DLD1 (cell line): Measurements from ENCODE around the gene PSMB2.
"Not testable (repeated sequence)": the region's sequence is repeated elsewhere in the genome, so short reads cannot be mapped to it uniquely, and the experiment has no call there.

Source experiments
- in situ Hi-C: cut with HindIII; loops from 2 replicates; pipeline ENCODE4 v1.10.0; 2017; ENCODE audit warnings: low sequenced_read_pairs

PSMB2 gene

DNA sequence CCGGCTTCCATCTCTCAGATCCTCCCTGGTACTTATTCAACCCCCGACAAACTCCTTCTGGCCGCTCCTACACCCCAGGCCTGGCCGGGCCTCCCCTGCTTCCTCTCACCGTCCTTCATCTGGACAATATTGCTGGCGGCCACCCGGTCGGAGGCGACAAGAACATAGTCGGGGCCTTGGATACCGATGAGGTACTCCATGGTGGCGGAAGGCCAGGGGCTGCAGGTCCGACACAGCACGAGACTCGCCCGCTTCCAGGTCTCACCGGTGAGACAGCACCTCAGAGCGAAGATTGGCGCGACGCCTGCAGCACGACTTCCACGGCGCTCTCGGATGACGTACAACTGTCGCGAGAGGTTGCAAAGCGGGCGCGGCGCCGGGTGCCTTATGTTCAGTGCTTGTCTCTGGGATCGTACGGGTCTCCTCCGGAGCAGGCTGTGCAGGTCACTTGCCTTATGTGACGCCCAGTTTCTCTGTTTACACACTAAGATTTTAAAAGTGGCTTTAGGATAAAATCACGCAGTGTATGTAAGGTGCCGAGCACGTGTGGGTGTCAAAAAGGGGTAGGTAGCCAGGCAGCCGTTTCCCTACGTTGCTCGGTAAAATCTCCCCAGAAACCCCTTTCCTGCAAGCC is at the start of gene PSMB2:
Gene PSMB2, minus strand, starts transcription at position 294 of the 634 bp plus-strand sequence. Its CDS starts 94 bp downstream, at position 200.
- in situ Hi-C loops: loop anchor here (5.0 kb wide), 1 partner anchor 86 kb away; no protein-coding TSS in a partner anchor

DNA sequence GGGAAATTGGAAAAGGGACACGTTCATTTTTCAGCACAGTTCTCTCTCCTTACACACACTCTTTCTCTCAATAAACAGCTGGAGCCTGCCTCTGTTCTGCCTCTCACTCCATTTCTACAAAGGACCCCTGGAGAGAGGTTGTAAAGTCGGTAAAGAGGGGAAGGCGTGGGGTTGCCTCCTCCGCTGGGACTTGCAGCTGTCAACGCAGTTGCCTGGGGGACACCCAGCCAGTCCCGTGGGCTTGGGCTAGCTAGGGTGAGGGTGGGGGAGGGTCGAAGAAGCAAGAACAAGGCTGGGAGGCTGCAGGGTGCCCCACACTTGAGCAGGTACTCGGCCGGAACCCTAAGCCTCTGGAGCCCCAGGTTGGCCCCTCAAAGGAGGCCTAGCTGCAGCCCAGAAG is 49.8 kb upstream of the PSMB2 start:
- in situ Hi-C loops: no loop called here

DNA sequence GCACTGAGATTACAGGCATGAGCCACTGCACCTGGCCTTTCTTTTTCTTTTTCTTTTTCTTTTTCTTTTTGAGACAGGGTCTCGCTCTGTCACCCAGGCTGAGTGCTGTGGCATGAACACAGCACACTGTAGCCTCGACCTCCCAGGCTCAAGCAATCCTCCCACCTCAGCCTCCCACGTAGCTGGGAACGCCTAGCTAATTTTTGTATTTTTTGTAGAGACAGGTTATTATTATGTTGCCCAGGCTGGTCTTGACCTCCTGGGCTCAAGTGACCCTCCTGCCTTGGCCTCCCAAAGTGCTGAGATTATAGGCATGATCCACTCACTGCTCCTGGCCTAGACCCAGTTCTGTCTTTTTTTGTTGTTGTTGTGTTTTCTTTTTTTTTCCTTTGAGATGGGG is 48.8 kb upstream of the PSMB2 start:
- in situ Hi-C loops: not testable (repeated sequence)

DNA sequence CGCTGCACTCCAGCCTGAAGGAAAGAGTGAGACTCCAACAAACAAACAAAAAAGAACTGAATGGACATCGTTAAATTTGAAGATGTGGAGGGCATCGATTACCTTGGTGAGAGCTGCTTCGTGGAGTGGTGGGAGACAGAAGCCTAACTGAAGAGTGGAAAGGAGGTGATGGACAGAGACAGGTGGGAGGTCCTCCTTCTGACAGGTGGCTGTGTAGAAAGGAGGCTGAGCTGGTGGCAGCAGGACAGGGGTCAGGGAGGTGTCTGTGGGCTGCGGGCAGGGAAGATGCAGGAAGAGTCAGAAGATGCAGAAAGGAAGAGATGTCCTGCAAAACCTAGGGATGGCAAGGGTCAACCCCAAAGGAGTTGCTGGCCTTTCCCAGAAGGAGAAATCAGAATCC is 46.8 kb upstream of the PSMB2 start:
- in situ Hi-C loops: no loop called here

DNA sequence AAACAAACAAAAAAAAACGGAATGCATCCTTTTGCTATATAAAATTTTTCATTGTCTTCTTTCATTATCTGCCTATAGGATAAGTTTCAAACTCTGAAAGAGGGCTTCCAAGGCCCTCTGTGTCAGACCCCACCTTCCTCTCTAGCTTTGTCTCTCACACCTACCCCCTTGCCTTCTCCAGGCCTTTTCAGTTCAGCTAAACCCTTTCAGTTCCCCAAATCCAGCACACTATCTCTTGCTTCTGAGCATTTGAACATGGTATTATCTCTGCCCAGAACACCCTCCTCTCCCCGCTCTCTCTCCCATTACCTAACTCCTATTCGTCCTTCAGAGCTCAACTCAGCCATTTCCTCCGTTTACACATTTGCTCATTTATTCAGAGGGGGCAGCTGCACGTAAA is 41.7 kb upstream of the PSMB2 start:
- in situ Hi-C loops: no loop called here

DNA sequence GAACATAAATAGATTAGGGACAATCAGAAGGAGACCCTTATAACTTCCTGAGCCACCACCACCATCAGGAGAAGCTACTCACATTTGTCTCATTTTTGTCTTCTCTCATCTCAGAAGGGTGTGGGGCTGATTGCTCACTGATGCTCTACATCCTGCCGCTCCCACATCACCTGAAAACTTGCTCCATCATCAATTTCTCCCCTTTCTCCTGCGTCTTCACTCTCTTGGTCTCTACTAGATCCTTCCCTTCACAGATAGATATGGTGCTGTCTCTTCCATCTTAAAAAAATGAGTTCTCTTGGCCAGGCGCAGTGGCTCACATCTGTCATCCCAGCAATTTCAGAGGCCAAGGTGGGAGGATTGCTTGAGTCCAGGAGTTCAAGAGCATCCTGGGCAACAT is 38.9 kb upstream of the PSMB2 start:
- in situ Hi-C loops: no loop called here

DNA sequence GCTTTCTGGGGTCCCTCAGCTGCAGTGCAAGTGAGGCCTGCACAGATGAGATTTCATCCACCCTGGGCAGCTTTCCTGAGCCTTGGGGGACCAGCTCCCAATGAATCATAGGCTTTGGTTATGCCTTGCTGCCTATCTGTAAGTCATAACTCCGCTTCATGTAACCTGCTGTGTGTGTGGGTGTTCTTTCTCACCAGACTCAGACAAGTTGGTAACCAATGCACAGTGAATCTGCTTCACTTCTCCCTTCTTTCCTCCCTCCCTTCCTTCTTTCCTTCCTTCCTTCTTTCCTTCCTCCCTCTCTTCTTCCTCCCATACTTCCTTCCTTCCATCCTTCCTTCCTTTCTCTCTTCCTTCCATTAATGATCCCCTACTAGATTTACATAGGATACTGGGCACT is 34.4 kb upstream of the PSMB2 start:
- in situ Hi-C loops: no loop called here

DNA sequence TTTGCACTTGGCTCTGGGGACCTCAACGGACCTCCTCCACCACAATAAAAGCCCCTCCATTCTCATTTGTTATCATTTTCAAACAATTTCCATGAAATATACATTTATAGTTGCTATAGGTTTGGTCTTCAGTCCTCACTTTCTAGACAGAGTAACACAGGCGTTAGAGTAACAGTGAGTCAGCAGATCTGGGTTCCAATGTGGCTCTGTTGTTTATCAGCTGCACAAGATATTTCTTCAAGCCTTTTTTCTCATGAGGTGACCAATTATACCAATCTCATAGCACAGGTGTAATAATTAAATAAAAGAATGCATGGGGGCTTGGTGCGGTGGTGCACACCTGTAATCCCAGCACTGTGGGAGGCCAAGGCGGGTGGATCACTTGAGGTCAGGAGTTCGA is 32.8 kb upstream of the PSMB2 start:
- in situ Hi-C loops: no loop called here

DNA sequence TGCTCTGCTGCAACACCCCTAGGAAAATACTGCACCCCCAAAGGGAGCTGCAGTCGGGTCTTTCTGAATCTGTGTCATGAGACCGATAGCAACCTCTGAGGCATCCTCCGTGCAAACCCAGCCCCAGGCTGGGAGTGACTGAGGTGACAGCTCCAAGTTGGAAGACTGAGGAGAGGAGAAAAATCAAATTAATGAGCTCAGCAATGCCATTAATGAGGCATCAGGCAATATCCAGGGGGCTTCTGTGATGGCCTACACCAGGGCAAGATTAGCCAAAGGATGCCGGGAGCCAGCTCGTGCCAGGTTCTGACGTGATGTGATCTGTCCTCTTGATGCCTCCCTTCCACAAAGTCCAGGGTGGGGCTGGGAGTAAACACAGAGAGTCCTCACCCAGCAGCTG is 30.8 kb upstream of the PSMB2 start:
- in situ Hi-C loops: no loop called here

DNA sequence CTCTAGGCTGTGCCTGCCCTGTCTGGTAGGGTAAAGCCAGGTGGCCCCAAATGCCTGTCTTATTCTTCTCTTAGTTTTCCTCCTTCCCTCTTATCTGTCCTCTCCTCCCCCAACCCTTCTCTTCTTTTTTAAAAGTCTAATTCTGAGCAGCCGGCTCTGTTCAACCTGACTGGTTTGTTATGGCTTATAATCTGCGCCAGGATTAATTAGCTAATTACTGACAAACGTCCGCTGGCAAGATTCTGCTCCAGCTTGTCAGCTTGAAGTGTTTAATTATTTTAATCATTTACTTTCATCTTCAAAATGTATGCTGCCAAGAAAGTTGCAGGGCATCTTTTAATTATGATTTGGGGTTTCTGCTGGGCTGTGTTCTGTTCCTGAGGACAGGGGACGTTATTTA is 27.2 kb upstream of the PSMB2 start:
- in situ Hi-C loops: no loop called here

DNA sequence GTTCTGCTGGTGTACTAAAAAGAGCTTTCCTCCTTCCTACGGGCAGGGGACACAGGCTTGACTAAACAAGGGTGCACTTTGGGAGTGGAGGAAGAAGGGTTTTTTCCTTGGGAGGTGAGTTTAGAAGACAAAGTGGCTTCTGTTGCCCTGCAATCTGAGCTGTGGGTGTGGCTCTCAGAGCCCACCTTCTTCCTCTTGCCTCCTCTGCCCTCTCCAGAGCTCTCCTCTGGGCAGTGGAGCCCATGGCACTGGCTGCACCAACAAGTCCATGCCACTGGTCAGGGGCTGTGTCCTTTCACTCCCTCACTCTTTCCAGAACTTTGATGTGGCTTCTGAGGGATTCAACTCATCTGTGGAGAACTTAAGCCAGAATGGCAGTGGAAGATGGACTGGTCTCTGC is 25.6 kb upstream of the PSMB2 start:
- in situ Hi-C loops: no loop called here

DNA sequence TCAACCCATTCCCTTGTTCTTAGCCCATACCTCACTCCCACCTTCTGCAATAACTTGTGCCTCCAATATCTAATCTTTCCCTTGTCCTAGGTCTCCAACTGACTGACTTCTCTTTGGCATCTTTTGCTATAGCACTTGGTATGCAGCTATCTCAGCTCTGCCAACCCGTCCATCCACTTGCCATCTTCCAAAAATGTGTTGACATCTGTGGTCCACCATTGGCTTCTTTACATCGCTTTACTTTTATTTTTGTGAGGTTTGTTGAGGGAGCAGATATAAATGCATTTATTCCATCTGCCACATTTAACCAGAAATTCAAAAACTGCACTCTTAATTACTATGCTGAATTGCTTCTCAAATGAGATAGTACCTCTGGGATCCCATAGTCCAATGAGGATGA is 24.9 kb upstream of the PSMB2 start:
- in situ Hi-C loops: no loop called here

DNA sequence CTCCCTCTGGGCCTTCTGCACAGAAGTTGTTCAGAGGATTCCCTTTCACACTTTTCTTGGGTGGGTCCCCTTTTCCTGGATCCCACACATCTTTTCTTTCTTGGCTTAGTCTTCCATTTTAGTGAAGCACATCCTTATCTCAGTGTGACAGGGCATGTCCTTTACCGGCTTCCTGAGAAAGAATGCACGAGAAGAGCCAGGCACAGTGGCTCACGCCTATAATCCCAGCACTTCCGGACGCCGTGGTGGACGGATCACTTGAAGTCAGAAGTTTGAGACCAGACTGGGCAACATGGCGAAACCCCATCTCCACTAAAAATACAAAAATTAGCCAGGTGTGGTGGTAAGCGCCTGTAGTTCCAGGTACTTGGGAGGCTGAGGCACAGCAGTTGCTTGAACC is 22.1 kb upstream of the PSMB2 start:
- in situ Hi-C loops: no loop called here

DNA sequence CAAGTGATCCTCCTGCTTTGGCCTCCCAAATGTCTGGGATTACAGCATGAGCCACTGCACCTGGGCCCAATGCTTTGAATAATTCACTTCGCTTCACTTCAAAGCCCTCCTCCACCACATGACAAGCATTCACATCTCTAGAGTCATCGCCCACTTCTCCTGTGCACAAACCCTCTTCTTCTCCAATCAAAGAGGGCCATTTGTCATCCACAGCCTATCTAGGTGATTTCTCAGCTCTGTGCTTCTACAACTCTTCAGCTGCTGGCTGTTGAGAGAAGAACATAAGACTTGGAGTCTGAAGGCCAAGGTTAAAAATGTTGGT is 20.1 kb upstream of the PSMB2 start:
- in situ Hi-C loops: no loop called here

DNA sequence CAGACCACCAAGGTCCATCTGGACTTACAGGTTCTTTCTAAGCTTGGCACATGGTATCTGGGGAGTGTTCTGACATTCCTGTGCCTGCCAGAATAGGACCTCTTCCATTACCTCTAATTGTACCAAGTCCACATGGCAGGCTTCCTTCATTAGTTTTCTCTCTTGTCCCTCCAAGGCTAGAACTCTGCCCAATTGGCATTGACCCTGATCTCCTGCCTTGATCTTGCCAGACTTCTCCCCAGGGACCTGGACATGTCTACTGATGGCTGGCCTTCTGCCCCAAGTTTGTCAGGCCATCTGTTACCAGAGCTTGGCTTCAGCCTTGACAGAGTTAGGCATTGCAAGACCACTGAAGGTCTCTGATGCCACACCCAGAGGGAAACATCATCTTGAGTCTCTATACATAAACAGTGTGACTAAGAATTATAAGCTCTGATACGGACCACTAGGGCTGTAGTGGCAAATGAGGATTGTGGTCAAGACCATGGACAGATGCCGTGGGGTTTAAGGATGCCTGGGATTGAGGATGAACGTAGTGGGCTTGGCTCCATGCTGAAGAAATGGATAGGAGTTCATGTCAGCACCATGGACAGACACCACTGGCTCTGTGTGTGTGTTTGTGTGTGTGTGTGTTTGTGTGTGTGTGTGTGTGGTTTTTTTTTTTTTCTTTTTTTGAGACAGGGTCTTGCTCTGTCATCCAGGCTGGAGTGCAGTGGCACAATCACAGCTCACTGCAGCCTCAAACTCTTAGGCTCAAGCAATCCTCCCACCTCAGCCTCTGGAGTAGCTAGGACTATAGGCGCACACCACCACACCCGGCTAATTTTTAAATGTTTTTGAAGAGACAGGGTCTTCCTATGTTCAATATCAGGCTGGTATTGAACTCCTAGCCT is 19.5 kb upstream of the PSMB2 start:
- in situ Hi-C loops: no loop called here

DNA sequence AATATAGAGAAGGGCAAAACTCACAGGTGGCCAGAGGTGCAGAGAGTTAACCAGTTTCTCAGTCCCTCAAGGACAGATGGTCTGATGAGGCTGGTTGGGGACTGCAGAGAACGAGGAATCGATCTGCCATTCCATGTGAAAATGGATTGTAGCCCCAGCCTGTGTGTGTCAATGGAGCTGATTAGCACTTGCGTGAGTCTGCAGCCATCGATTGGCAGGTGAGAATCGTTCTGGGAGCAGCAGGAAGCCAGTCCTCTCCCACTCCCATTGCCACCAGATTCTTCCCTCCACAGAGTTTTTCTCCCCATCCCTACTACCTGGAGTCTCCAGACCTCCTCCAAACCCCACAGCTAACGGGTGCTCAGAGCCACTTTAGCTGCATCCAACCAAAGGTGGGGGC is 18.3 kb upstream of the PSMB2 start:
- in situ Hi-C loops: no loop called here

DNA sequence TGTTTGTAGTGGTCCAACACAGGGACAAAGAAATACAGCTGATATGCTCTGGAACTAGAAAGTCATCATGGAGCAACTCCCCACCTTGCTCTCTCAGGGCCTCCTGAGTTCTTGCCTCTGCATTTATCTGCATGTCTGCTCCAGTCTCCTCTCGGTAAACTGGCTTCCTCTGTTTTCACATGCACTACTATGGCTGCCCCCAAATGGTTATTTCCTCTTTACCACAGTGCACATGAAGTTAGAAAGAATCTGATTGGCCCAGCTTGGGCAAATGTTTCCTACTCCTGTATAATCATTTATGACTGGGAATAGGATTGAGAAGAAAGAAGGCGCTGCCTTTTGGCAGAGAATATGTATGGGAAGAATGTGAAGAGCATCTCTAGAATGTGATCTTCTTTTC is 16.5 kb upstream of the PSMB2 start:
- in situ Hi-C loops: no loop called here

DNA sequence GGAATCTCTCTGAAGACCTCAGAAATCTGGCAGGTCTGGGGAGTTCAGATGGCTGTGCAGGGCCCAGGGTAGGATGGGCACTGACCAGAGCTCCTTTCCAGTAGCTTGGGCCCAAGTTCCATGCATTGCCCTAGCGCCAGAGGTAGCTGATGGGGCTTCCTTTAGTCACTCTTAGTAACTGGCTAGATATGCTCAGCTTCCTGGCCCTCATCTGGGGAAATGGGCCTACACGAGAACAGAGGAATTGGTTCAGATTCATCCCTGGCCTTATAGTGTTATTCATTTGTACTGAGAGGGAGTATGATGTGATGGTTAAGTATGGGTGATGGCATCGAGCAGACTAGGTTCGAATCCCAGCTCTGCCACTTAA is 15.5 kb upstream of the PSMB2 start:
- in situ Hi-C loops: no loop called here

DNA sequence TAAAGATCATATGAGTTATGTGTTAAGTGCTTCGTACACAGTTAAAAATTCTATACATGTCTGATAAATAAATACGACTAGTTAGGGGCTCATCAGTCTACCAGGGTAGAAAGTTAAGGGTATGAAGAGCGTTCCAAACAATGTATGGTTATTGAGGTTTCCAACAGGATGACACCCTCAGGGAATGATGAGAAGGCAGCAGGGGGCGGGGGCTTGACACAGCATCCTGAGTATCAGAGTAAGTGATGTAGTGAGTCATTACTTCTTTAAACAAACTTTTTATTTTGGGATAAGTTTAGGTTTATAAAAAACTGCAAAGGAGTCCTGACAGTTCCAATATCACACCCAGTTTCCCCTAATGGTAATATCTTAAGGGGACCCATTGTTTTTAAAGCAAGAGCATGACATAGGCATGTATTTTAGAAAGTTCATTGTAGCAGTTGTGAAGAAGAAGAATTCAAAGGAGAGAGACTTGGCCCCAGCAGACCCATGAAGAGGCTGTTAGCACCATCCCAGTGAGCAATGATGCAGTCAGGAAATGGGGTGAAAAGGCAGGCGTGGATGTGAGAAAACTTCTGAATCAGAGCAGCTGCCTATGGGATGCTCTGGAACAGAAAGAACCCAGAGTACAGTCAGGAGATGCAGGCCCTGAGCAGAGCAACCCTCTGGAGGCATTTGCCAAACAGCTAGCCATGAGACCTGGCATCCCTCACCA is 15.0 kb upstream of the PSMB2 start:
- in situ Hi-C loops: no loop called here

DNA sequence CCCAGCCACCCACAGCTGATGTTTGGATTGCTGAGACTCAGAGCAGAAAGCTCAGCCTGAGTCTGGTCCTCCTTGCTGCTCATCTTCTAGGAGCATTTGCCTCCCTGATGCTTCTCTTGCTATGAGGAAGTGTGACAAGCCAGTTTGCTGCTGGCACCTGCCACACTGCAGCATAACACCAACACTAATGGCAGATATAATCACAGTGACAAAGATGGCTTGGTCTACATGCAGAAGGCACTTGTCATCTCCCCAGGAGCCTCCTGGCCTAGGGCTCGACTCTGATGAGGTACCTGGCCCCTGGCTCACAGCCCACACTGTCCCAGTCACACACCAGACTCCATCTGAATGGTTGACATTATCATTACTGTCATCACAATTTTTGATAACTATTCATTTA is 13.9 kb upstream of the PSMB2 start:
- in situ Hi-C loops: no loop called here

DNA sequence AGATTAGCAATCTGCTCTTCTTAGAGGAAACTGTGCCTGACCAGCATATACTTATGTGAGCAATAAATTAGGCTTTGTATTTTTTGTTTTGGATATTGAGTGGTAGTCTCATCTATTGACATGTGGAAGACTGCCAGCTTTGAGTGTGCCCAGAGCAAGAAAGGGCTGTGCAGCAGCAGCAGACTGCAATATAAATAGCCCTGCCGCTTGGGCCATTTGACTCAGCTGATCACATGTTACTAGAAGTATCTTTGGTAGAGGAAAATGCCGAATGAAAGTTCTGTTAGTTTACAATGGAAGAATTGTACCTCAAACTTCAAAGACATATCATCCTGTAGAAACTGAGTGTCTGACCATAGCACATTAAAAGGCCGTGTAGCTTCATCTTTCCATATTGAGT is 9.1 kb upstream of the PSMB2 start:
- in situ Hi-C loops: no loop called here

DNA sequence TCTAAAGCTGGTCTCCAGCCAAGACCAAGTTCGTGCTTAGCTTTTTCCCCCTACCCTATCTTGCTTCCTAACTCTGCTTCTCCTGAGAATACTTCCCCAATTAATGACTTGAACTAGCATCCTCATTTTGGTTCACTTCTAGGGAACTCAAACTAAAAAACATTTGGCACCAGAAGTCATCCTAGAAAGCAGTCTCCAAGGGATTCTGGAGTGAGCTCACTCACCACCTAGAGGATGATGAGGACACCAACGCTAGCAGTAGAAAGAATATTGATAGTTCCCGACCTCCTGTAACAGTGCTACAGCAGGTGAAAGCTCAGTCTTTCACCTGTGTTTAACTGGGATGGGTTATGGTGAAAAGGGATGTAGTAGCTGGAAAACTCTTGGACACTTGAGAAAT is 4.7 kb upstream of the PSMB2 start:
- in situ Hi-C loops: no loop called here
